Activated naive CD4-positive, alpha-beta T cell treated with anti-CD3 and anti-CD28 coated beads for 36 hours (primary cell): Measurements from ENCODE around the gene BASP1. TPM values are rescaled to one million over a fixed set of nuclear protein-coding genes. Genes with fewer than 3 reads are reported as not detected.
"Not testable (repeated sequence)": the region's sequence is repeated elsewhere in the genome, so short reads cannot be mapped to it uniquely, and the experiment has no call there.

Source experiments
- CTCF ChIA-PET: fragments of 350-600 bp; sonication (Branson Sonifier 250); formaldehyde crosslinking; loops from one replicate; lab custom pipeline; 2021; ENCODE audit warnings: antibody characterized with exemption; lab: Charles Lee
- DNase-seq: peaks from one replicate; pipeline ENCODE4 v3.0.0-alpha.2; 2020
- H3K27ac Mint-ChIP-seq: one replicate; pipeline ENCODE4 v1.8.0; 2021; ENCODE audit warnings: mild to moderate bottlenecking, mixed read lengths
- H3K27me3 Mint-ChIP-seq: one replicate; pipeline ENCODE4 v1.8.0; 2021; ENCODE audit warnings: low read depth, mixed read lengths
- H3K36me3 Mint-ChIP-seq: one replicate; pipeline ENCODE4 v1.8.0; 2021; ENCODE audit warnings: low read depth, mixed read lengths
- H3K4me1 Mint-ChIP-seq: one replicate; pipeline ENCODE4 v1.8.0; 2021; ENCODE audit warnings: low read depth, mixed read lengths
- H3K4me3 Mint-ChIP-seq: one replicate; pipeline ENCODE4 v1.8.0; 2021; ENCODE audit warnings: mild to moderate bottlenecking, moderate library complexity, mixed read lengths
- H3K9me3 Mint-ChIP-seq: one replicate; pipeline ENCODE4 v1.8.0; 2021; ENCODE audit warnings: mixed read lengths
- intact Hi-C: fragments of 100-400 bp; cut with micrococcal nuclease; formaldehyde crosslinking; loops from one replicate; pipeline ENCODE4 v1.15.1; 2023
- total RNA-seq, 2 experiments: library from RNA; stranded (reverse); gene quantifications; one replicate each; pipeline ENCODE4 v1.2.3, GENCODE V29; 2021

BASP1 gene
- total RNA-seq, 2 experiments from 2014 or later: 0.62 to 0.94 TPM

- Mint-ChIP-seq H3K4me1 (no peaks in the 10 kb centered on the region), H3K4me3 (no peak overlapping the region), H3K36me3 (no peaks in the 10 kb centered on the region), H3K27me3 (no peaks in the 10 kb centered on the region), H3K27ac (no peak overlapping the region), H3K9me3 (no peaks in the 10 kb centered on the region)
- CTCF ChIA-PET: no interaction called here
- intact Hi-C loops: no loop called here
- DNase-seq: no peak
These were observed 89.3 kb downstream of the BASP1 start for GRCh38 chr5:17306726-17307091.

DNA sequence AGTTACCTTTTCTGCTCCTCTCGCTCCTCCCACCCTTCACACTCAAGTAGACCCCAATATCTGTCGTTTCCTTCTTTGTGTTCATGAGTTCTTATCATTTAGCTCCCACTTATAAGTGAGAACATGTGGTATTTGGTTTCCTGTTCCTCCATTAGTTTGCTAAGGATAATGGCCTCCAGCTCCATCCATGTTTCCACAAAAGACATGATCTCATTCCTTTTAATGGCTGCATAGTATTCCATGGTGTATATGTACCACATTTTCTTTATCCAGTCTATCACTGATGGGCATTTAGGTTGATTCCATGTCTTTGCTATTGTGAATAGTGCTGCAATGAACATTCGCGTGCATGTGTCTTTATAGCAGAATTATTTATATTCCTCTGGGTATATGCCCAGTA lies 90.0 kb downstream of the BASP1 start:
- H3K4me1 Mint-ChIP-seq, CTCF ChIA-PET, H3K4me3 Mint-ChIP-seq, H3K27me3 Mint-ChIP-seq, DNase-seq, H3K36me3 Mint-ChIP-seq, H3K9me3 Mint-ChIP-seq, H3K27ac Mint-ChIP-seq, intact Hi-C loops: not testable (repeated sequence)

DNA sequence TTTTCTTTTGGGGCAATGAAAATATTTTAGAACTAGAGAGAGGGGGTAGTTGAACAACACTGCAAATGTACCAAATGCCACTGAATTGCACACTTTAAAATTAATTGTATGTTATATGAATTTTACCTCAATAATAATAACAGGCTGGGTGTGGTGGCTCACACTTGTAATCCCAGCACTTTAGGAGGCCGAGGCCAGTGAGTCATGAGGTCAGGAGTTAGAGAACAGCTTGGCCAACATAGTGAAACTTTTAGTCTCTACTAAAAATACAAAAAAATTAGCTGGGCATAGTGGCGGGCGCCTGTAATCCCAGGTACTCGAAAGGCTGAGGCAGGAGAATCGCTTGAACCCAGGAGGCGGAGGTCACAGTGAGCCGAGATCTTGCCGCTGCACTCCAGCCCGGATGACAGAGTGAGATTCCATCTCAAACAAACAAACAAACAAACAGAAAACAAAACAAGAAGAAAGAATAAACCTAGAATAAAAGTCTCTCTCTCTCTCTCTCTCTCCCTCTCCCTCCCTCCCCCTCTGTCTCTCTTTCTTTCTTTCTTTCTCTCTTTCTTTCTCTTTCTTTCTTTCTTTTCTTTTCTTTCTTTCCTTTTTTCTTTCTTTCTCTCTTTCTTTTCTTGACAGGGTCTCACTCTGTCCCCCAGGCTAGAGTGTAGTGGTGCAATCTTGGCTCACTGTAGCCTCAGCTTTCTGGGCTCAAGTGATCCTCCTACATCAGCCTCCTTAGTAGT lies 91.1 kb downstream of the BASP1 start:
- intact Hi-C loops: no loop called here
- H3K27ac Mint-ChIP-seq: no peak overlapping the region
- H3K4me3 Mint-ChIP-seq: no peak overlapping the region
- H3K9me3 Mint-ChIP-seq: no peaks in the 10 kb centered on the region
- H3K36me3 Mint-ChIP-seq: no peaks in the 10 kb centered on the region
- no peak for DNase-seq
- CTCF ChIA-PET: no interaction called here
- no peaks in the 10 kb centered on the region for H3K4me1 Mint-ChIP-seq
- no peaks in the 10 kb centered on the region for H3K27me3 Mint-ChIP-seq

GRCh38 chr5:17309462-17309861 lies 92.0 kb downstream of the BASP1 start:
- H3K27me3 Mint-ChIP-seq: no peaks in the 10 kb centered on the region
- H3K4me3 Mint-ChIP-seq: no peak overlapping the region

GRCh38 chr5:17310502-17310901 lies 93.1 kb downstream of the BASP1 start:
- H3K4me1 Mint-ChIP-seq, H3K27me3 Mint-ChIP-seq, H3K27ac Mint-ChIP-seq, intact Hi-C loops, H3K9me3 Mint-ChIP-seq, CTCF ChIA-PET, DNase-seq, H3K4me3 Mint-ChIP-seq, H3K36me3 Mint-ChIP-seq: not testable (repeated sequence)

More at GRCh38 chr5:17309462-17309861, 92.0 kb downstream of the BASP1 start:
- Mint-ChIP-seq H3K4me1 (no peaks in the 10 kb centered on the region), H3K36me3 (no peaks in the 10 kb centered on the region), H3K9me3 (no peaks in the 10 kb centered on the region), H3K27ac (no peak overlapping the region)
- CTCF ChIA-PET: no interaction called here
- no peak for DNase-seq
- intact Hi-C loops: no loop called here

- not testable (repeated sequence) for H3K9me3 Mint-ChIP-seq, H3K27ac Mint-ChIP-seq, H3K36me3 Mint-ChIP-seq
These were observed 94.4 kb downstream of the BASP1 start for GRCh38 chr5:17311811-17312210.

DNA sequence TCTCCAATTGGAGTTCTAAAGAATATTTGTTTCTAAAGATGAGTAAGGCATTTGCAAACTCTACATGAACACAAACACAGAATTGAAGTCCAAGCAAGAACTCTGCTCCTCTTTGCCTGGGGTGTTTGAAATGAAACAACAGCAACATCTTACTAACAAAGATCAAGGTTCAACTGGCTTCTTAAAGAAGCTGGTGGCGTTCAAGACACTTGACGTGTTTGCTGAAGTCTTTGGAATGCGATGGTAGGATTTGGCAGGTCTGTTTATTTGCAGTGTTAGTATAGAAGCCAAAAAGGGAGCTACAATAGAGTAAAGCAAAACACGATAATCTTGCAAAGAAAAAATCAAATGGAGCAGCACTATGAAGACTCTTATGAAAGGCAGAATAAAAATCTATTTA lies 94.9 kb downstream of the BASP1 start:
- H3K27ac Mint-ChIP-seq: no peak overlapping the region
- no peaks in the 10 kb centered on the region for H3K27me3 Mint-ChIP-seq
- DNase-seq: no peak
- no peaks in the 10 kb centered on the region for H3K4me1 Mint-ChIP-seq
- no peaks in the 10 kb centered on the region for H3K36me3 Mint-ChIP-seq
- no peaks in the 10 kb centered on the region for H3K9me3 Mint-ChIP-seq
- CTCF ChIA-PET: no interaction called here
- intact Hi-C loops: no loop called here
- no peak overlapping the region for H3K4me3 Mint-ChIP-seq

More at GRCh38 chr5:17311811-17312210, 94.4 kb downstream of the BASP1 start:
- intact Hi-C loops, H3K27me3 Mint-ChIP-seq, DNase-seq, CTCF ChIA-PET, H3K4me1 Mint-ChIP-seq, H3K4me3 Mint-ChIP-seq: not testable (repeated sequence)

DNA sequence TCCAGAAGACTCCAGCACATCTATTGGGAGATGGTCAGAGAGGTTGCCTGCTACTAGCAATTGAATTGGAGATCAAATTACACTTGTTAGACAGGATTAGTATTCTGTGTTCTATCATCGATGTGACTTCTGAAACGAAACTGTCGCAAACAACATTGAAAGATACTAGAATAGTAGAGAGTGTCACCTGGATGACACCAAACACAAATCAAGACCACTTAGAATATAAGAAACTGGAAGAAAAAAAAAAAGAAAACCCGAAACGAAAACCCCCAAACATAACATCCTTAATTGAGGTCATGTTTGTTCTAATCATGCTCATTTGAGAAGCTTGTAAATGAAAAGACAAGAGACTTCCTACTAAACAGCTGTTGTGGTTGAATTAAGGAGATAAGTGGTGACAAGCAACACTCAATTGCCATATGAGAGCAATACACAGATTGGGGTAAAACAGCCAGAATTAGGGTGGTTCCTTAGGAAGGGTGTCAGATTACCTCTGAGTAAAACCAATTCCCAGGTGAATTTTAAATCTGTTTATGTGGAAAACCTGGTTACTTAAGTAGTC lies 97.6 kb downstream of the BASP1 start:
- Mint-ChIP-seq H3K4me3 (no peak overlapping the region), H3K36me3 (no peaks in the 10 kb centered on the region), H3K27me3 (no peaks in the 10 kb centered on the region), H3K4me1 (no peaks in the 10 kb centered on the region), H3K27ac (no peak overlapping the region), H3K9me3 (peaks cover 2% of the 10 kb centered on the region)
- CTCF ChIA-PET: no interaction called here
- intact Hi-C loops: no loop called here
- DNase-seq: no peak

GRCh38 chr5:17315710-17316221 lies 98.3 kb downstream of the BASP1 start:
- CTCF ChIA-PET: no interaction called here

DNA sequence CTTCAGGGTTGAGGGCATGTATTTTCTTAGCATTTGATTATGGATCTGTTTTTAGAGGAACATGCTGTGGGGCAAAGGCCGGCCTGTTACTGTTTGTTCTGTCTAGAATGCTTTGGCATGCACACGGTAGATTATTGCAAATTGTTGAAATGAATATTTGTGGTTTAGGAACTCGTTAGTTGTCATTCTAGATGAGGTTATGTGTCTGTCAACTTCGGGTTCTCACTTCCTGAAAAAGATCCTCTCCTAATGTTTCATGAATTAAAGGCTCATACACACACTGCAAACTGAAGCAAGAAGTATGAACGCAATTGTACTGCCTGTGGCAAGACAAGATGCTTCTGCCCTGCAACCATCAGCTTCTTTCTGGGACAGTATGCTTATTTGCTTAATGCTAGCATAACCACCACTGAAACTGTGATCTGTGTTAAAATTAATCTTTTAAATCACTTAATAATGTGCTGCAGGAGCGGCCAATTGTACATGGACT lies 99.6 kb downstream of the BASP1 start:
- Mint-ChIP-seq H3K4me1 (no peaks in the 10 kb centered on the region), H3K4me3 (no peak overlapping the region), H3K27me3 (no peaks in the 10 kb centered on the region), H3K27ac (no peak overlapping the region), H3K9me3 (peaks cover 2% of the 10 kb centered on the region), H3K36me3 (no peaks in the 10 kb centered on the region)
- DNase-seq: no peak
- CTCF ChIA-PET: no interaction called here
- intact Hi-C loops: no loop called here

More at GRCh38 chr5:17315710-17316221, 98.3 kb downstream of the BASP1 start:
- no peaks in the 10 kb centered on the region for H3K4me1 Mint-ChIP-seq
- H3K27me3 Mint-ChIP-seq: no peaks in the 10 kb centered on the region
- DNase-seq: no peak
- no peak overlapping the region for H3K4me3 Mint-ChIP-seq
- intact Hi-C loops: no loop called here
- peaks cover 2% of the 10 kb centered on the region for H3K9me3 Mint-ChIP-seq
- H3K27ac Mint-ChIP-seq: no peak overlapping the region
- no peaks in the 10 kb centered on the region for H3K36me3 Mint-ChIP-seq

GRCh38 chr5:17317473-17317872 lies 100.0 kb downstream of the BASP1 start:
- no peak overlapping the region for H3K4me3 Mint-ChIP-seq
- H3K27ac Mint-ChIP-seq: no peak overlapping the region
- peaks cover 2% of the 10 kb centered on the region for H3K9me3 Mint-ChIP-seq
- intact Hi-C loops: no loop called here
- H3K4me1 Mint-ChIP-seq: no peaks in the 10 kb centered on the region
- CTCF ChIA-PET: no interaction called here
- H3K36me3 Mint-ChIP-seq: no peaks in the 10 kb centered on the region
- H3K27me3 Mint-ChIP-seq: no peaks in the 10 kb centered on the region
- DNase-seq: no peak

DNA sequence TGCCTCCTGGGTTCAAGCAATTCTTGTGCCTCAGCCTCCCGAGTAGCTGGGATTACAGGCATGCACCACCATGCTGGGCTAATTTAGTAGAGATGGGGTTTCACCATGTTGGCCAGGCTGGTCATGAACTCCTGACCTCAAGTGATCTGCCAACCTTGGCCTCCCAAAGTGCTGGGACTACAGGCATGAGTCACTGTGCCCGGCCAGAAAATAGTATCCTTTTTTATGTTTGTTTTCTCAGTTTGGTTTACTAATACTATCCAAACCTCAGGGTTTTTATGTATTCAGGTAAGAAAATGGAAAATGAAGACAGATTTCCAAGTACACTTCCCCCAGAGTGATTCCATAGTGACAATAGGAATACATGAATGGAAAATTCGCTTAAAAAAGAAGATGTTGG lies 101.7 kb downstream of the BASP1 start:
- H3K4me1 Mint-ChIP-seq, H3K4me3 Mint-ChIP-seq, DNase-seq, H3K27ac Mint-ChIP-seq, intact Hi-C loops, CTCF ChIA-PET, H3K9me3 Mint-ChIP-seq, H3K27me3 Mint-ChIP-seq, H3K36me3 Mint-ChIP-seq: not testable (repeated sequence)
